NCI-H345 treated with DMSO at 0.1 percent for 48 hours (cell line): ENCODE measurements around the gene DISP1.

ENCODE experiments used
- DNase-seq: peaks from one replicate; lab custom pipeline; 2025; ENCODE audit not compliant: unreplicated experiment; lab: John Stamatoyannopoulos, UW

DISP1 gene, protein sequence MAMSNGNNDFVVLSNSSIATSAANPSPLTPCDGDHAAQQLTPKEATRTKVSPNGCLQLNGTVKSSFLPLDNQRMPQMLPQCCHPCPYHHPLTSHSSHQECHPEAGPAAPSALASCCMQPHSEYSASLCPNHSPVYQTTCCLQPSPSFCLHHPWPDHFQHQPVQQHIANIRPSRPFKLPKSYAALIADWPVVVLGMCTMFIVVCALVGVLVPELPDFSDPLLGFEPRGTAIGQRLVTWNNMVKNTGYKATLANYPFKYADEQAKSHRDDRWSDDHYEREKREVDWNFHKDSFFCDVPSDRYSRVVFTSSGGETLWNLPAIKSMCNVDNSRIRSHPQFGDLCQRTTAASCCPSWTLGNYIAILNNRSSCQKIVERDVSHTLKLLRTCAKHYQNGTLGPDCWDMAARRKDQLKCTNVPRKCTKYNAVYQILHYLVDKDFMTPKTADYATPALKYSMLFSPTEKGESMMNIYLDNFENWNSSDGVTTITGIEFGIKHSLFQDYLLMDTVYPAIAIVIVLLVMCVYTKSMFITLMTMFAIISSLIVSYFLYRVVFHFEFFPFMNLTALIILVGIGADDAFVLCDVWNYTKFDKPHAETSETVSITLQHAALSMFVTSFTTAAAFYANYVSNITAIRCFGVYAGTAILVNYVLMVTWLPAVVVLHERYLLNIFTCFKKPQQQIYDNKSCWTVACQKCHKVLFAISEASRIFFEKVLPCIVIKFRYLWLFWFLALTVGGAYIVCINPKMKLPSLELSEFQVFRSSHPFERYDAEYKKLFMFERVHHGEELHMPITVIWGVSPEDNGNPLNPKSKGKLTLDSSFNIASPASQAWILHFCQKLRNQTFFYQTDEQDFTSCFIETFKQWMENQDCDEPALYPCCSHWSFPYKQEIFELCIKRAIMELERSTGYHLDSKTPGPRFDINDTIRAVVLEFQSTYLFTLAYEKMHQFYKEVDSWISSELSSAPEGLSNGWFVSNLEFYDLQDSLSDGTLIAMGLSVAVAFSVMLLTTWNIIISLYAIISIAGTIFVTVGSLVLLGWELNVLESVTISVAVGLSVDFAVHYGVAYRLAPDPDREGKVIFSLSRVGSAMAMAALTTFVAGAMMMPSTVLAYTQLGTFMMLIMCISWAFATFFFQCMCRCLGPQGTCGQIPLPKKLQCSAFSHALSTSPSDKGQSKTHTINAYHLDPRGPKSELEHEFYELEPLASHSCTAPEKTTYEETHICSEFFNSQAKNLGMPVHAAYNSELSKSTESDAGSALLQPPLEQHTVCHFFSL (N-terminal part only)

DNA sequence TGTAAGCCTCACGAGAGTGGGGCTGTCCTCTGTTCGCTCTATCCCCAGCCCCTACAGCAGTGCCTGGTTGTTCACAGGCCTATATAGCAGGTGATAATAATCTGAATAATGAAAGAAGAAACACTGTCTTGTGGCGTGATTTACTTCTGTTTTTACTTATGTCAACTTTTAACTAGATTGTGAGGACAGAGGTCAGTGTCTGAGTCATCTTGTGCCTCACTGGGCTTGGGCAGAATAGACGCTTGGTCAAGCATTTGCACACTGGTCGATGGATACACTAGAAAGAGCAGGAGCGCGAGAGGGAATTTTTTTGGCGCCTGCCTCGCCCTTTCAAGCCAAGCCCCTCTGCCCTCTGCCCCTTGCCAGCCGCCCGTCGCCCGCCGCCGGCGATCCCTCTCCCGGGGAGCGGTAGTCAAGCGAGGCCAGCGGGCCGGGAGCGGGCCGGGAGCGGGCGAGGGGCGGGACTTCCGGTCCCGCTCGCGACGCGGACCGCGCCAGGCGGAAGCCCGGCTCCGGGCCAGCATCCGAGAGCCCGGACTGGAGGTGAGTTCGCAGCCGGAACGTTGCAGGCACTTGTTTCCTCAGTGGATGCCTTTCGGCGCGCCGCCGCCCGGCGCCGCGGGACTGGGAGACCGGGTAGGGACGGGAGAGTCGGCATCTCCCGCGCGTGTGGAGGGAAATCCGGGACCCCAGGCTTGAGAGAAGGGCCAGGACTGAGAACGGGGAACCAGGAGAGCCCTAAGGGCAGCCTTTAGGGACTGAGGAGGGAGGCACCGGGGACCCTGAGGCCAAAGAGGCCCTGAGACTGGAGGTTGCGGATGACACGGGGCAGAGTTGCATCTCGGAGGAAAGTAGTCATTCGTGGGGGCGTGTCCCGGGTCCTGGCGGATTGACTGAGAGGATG, at the start of gene DISP1:
Gene DISP1 (plus strand): TSS at position 504 of the 904 bp plus-strand sequence. CDS start 127,785 bp downstream, outside the sequence.
- DNase-seq: peak; percentile 65

- no peak for DNase-seq
Measured at GRCh38 chr1:222767152-222767571, 47.7 kb upstream of the DISP1 start.

DNA sequence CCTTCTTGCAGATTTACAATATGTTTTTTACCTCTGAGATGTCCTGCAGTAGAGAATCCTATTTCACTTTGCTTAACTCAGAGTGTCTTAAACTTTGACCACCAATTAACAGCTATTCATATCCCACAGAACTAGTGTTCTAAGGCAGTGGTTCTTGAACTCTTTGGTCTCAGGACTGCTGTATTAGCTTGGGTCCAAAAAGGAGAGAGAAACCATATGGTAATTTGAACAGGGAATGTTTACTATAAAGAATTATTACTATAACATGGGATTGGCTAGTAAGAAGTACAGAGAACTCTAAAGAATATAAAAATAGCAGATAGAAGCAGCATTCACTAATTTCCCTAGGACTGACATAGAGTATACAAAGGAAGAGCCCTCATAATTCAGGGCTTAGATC, 46.2 kb upstream of the DISP1 start:
- no peak for DNase-seq

DNA sequence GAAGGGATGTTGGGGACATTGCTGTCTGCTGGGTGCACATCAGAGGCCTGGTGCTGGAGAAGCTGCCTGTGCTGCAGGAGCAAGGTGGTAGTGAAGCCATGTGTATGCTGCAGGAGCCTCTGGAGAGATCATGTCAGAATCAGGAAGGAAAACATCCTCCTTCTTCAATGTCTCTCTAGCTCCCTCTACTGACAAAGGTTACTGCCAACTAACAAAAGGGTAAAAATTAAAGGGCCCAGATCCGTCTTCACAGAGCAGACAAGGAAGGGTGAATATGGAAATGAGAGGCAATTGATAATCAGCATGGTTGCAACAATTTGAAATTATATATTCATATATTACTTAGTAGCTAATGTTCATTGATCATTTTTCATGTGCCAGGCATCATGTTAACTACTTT, 45.7 kb upstream of the DISP1 start:
- DNase-seq: no peak

DNA sequence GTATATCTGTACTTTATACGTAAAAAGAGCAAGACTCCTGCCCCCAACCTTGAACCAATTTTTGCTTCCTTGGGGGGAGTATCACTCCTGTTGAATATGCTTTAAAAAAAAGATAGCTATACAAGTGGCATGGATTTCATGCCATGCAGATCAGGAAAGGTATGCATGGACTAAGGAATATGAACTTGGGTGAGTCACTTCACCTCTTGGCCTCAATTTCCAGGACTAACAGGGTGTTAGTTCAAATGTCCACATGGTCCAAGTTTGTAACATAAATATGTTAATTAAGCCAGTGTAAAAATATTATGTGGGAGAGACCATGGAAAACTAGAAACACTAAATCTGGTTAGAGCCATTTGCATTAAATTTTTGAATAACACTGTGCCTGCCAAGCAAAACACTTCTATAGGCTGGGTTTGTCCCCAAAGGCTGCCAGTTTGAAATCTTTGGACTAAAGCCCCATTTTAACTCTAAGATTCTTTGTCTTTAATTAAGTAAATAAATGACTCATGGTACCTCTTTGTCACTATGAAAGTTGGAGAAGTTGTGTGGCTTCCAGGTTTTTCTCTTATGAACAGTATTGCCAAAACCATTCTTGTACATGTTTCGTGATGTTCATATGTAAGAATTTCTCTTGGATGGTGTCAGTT, 44.7 kb upstream of the DISP1 start:
- no peak for DNase-seq

DNA sequence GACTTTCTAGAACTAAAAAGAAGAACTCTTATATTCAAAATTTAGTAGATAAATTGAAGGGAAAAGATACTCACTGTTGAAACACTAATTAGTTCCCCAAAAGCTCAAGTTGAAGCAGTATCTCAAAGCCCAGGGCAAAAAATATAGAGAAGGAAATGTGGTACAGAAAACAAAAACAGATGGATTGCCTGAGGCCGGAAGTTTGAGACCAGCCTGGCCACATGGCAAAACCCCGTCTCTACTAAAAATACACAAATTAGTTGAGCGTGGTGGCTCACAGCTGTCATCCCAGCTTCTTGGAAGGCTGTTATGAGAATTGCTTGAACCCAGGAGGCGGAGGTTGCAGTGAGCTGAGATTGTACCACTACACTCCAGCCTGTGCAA, 41.9 kb upstream of the DISP1 start:
- DNase-seq: no peak

- peak; percentile 49 for DNase-seq
Measured at GRCh38 chr1:222777463-222777862, 37.4 kb upstream of the DISP1 start.

DNA sequence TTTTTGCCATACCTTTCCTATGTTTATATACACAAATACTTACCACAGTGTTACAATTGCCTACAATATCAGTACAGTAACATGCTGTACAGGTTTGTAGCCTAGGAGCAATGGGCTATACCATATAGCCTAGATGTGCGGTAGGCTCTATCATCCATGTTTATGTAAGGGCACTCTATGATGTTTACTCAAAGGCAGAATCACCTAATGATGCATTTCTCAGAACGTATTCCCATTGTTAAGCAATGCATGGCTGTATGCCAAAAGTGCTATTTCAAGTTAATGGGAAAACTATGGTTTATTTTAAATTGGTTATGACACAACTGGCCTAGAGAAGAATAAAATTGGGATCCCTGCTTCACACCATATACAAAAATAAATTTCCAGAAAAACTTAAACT, 36.9 kb upstream of the DISP1 start:
- peak; percentile 87 for DNase-seq

DNA sequence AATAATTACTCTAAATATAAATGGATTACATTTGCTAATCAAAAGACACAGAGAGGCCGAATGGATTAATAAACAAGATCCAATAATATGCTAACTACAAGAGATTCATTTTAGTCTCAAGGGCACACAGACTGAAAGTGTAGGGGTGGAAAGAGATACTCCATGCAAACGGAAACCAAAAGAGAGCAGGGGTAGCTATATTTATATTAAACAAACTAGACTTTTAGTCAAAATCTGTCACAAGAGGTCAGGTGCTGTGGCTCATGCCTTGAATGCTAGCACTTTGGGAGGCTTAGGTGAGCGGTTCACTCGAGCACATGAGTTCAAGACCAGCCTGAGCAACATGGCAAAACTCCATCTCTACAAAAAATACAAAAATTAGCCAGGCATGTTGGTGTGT, 33.6 kb upstream of the DISP1 start:
- no peak for DNase-seq

DNA sequence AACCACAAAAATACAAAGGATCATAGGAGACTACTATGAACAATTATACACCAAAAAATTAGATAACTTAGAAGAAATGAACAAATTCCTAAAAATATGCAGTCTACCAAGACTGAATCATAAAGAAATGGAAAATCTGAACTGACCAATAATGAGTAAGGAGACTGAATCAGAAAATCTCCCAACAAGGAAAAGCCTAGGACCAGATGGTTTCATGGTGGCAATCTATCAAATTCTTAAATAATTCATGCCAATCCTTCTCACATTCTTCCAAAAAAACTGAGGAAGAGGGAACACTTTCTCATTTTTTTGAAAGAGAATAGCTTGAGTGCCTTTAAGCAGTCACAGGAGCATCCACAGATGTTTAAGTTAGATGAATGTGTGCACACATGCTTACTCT, 31.8 kb upstream of the DISP1 start:
- no peak for DNase-seq

- no peak for DNase-seq
Measured at GRCh38 chr1:222784371-222784770, 30.5 kb upstream of the DISP1 start.

GRCh38 chr1:222784916-222785315, 29.9 kb upstream of the DISP1 start:
- DNase-seq: peak; percentile 8

DNA sequence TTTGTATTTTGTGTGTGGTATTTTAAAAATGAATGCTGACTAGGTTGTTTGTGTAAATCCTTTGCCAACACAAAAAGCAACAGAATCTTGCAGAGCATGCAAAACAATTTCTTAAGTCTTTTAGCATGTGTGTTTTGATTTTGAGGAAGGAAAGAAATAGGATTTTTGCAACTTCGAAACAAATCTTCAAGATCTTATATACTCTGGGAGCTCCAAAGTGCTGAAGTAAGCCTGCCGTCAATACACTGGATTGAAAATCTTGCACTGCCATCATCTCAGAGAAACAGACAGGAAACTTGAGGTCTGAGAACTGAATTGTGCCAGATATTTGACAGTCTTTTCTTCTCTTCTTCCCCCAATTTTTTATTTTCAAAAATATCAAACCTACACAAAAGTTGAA, 29.3 kb upstream of the DISP1 start:
- no peak for DNase-seq

GRCh38 chr1:222786121-222786520, 28.7 kb upstream of the DISP1 start:
- DNase-seq: no peak

GRCh38 chr1:222787729-222788128, 27.1 kb upstream of the DISP1 start:
- no peak for DNase-seq

DNA sequence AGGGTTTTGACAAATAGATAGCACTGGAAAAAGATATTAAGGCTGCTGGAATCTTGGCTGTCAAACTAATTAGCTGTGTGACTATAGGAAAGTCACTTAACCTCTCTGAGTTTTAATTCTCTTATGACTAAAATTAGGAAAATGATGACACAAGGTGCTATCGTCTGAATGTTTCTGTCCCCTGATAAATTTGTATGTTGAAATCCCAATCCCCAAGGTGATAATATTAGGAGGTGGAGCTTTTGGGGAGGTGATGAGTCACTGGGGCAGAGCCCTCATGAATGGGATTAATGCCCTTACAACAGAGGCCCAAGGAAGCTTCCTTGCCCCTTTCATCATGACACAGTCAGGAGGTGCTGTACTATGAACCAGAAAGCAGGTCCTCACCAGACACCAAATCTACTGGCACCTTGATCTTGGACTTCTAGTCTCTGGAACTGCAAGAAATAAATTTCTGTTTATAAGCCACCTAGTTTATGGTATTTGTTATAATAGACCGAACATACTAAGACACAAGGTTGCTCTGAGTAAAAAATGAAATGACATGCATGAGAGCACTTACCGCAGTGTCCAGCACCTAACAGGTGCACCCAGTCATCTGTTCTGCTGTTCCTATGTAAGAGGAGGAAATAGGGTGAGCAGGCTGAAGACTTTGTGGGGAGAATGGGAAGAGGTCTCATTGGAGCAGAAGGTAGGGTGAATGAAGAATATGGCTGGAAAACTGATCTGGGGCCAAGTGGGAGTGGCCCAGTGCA, 26.3 kb upstream of the DISP1 start:
- no peak for DNase-seq

DNA sequence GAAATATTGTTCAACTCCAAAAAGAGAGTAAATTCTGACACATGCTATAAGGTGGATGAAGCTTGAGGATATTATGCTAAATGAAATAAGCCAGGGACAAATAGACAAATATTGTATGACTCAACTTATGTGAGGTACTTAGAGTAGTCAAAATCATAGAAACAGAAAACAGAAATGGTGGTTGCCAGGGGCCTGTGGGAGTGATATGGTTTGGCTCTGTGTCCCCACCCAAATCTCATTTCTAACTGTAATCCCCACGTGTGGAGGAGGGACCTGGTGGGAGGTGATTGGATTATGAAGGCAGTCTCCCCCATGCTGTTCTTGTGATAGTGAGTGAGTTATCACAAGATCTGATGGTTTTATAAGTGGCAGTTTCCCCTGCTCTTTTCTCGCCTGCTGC, 24.7 kb upstream of the DISP1 start:
- DNase-seq: no peak

DNA sequence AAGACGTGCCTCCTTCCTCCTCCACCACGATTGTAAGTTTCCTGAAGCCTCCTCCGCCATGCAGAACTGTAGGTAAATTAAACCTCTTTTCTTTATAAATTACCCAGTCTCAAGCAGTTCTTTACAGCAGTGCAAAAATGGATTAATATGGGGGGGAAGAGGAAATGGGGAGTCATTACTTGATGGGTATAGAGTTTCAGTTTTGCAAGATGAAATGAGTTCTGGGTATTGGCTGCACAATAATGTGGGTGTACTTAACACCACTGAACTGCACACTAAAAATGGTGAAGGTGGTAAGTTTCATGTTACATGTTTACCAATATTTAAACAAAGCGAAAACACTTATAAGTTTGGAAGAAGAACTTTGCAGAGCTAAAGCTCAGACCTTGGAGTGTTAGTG, 24.3 kb upstream of the DISP1 start:
- no peak for DNase-seq
